GM18519 (cell line): ENCODE results near the gene C20orf173.
A peak's percentile ranks its signal among the peaks of the same experiment; 100 is the strongest.
"Not testable (repeated sequence)": the region's sequence is repeated elsewhere in the genome, so short reads cannot be mapped to it uniquely, and the experiment has no call there.

Source experiments
- ATAC-seq: cut with Tn5 transposase; IDR thresholded peaks from one replicate; pipeline ENCODE4 v1.9.1; 2021; ENCODE audit warnings: mild to moderate bottlenecking, moderate library complexity; ENCODE audit not compliant: unreplicated experiment, low FRiP score

C20orf173 gene

GRCh38 chr20:35547329-35547728 lies 17.9 kb upstream of the C20orf173 start:
- ATAC-seq = no peak

GRCh38 chr20:35546127-35546526 lies 16.7 kb upstream of the C20orf173 start:
- no peak for ATAC-seq

- ATAC-seq = not testable (repeated sequence)
These were observed 15.5 kb upstream of the C20orf173 start for GRCh38 chr20:35544941-35545340.

- no peak for ATAC-seq
These were observed 15.0 kb upstream of the C20orf173 start for GRCh38 chr20:35544436-35544835.

- ATAC-seq = no peak
These were observed 13.5 kb upstream of the C20orf173 start for GRCh38 chr20:35542990-35543389.

GRCh38 chr20:35541783-35542662 lies 12.6 kb upstream of the C20orf173 start, which contains the start of gene ERGIC3:
Gene ERGIC3, plus strand, starts transcription at chr20:35542078. Its CDS starts 20 bp downstream, at chr20:35542098.
- ATAC-seq = no peak

- ATAC-seq = no peak
These were observed 11.8 kb upstream of the C20orf173 start for GRCh38 chr20:35541118-35541782.

GRCh38 chr20:35539756-35540212 lies 10.3 kb upstream of the C20orf173 start:
- ATAC-seq = peak; percentile 71

GRCh38 chr20:35527122-35527769 lies 2.2 kb downstream of the C20orf173 start:
- ATAC-seq = no peak

GRCh38 chr20:35525639-35526038 lies 3.8 kb downstream of the C20orf173 start:
- ATAC-seq = no peak

- ATAC-seq = no peak
These were observed 6.1 kb downstream of the C20orf173 start for GRCh38 chr20:35523298-35523888.

- no peak for ATAC-seq
These were observed 10.5 kb downstream of the C20orf173 start for GRCh38 chr20:35518955-35519354.

- not testable (repeated sequence) for ATAC-seq
These were observed 11.7 kb downstream of the C20orf173 start for GRCh38 chr20:35517767-35518166.

- no peak for ATAC-seq
These were observed 12.3 kb downstream of the C20orf173 start for GRCh38 chr20:35517125-35517524.

GRCh38 chr20:35515949-35516645 lies 13.4 kb downstream of the C20orf173 start:
- ATAC-seq = no peak

- ATAC-seq = no peak
These were observed 14.1 kb downstream of the C20orf173 start for GRCh38 chr20:35515341-35515740.

GRCh38 chr20:35514371-35514932 lies 15.0 kb downstream of the C20orf173 start:
- ATAC-seq = no peak

- no peak for ATAC-seq
These were observed 17.5 kb downstream of the C20orf173 start for GRCh38 chr20:35511814-35512420.
